Thyroid gland (tissue), 4 donors: ENCODE results near the gene S100A16.

Experiments used
- POLR2A ChIP-seq, 2 donors: fragments of 450-650 bp; IDR thresholded peaks; one replicate each; pipeline ENCODE4 v1.6.1; 2017; ENCODE audit warnings: antibody characterized with exemption in 2 of 2, mild to moderate bottlenecking in 2 of 2, moderate library complexity in 1 of 2
- TF ChIP-seq, protein P1 (sequence below), 6 experiments: fragments of 200-600 bp in 3 of 6; fragments of 450-650 bp in 3 of 6; sonication (generic) in 3 of 6; IDR thresholded peaks; one replicate each; pipeline ENCODE4 v1.5.1; 2016 to 2019; ENCODE audit warnings: antibody characterized with exemption in 6 of 6, mild to moderate bottlenecking in 2 of 6, inconsistent platforms in 1 of 6, moderate library complexity in 1 of 6

DNA sequence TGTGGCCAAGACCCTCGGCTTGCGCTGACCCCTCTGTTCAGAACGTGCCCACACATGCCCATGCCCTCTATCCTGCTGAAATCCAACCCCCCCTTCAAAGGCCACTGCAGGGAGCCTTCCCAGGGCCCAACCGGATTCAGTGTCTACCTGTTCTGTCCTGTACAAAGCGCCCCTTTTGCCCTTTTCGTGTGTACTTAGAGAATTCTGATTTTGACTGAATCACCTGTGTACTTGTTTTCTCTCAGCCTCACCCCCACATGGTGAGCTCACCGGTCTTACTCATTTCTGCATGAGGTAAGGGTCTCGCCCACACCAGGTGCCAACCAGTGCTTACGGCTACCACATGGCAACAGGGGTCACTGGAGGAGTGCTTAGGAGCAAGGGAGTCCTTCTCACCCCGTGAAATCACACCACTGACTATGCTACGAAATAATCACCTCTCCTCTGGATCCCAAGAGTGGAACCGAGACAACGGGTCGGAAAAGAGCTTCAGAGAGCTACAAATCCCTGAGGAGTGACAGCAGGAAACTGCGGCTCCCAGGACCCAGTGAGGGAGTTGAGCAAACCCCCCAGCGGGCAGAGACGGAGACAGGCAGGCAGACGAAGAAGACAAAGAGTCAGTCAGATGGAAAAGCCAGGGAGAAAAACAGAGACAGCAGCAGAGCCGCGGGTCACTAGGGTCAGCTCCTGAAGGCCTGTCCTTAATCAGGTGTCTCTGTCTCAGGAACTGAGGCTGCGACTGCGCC lies 45.1 kb downstream of the S100A16 start:
- TF ChIP-seq, protein P1, sequence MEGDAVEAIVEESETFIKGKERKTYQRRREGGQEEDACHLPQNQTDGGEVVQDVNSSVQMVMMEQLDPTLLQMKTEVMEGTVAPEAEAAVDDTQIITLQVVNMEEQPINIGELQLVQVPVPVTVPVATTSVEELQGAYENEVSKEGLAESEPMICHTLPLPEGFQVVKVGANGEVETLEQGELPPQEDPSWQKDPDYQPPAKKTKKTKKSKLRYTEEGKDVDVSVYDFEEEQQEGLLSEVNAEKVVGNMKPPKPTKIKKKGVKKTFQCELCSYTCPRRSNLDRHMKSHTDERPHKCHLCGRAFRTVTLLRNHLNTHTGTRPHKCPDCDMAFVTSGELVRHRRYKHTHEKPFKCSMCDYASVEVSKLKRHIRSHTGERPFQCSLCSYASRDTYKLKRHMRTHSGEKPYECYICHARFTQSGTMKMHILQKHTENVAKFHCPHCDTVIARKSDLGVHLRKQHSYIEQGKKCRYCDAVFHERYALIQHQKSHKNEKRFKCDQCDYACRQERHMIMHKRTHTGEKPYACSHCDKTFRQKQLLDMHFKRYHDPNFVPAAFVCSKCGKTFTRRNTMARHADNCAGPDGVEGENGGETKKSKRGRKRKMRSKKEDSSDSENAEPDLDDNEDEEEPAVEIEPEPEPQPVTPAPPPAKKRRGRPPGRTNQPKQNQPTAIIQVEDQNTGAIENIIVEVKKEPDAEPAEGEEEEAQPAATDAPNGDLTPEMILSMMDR (IDR thresholded peaks at IDR 0.05) = no peak
- no peak for TF ChIP-seq POLR2A (IDR thresholded peaks at IDR 0.05)
